Measurements from ENCODE around the gene OXER1.

Gene OXER1

DNA sequence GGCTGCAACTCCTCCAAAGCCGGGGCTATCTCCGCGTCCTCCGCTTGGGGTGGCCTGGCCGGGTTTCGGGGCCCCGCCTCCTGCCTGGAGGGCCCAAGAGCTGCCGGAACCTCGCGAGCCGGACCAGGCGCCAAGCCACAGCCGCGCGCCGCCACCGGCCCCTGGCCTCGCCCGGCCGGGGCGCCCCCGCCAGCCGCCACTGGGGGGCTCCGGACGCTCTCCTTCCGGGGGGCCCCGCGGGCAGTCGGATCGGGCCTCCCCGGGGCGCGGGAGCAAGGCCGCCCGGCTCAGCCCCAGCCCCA lies 45.8 kb upstream of the OXER1 start:
- Histone ChIP-seq H2AFZ (ENCODE audit: low read depth, low read length) (peak overlapping the region; percentile 66), H3K9ac (ENCODE audit: low read length) (peak overlapping the region; percentile 95), H3K4me2 (ENCODE audit: low read length) (peak overlapping the region; percentile 73), H3K4me3 (ENCODE audit: low read length) (peak overlapping the region; percentile 94), H3K4me1 (ENCODE audit: low read length) (peaks cover 8% of the 10 kb centered on the region), H3K36me3 (replicated peaks; ENCODE audit: low read depth, low read length) (no peaks in the 10 kb centered on the region), H3K79me2 (ENCODE audit: low read length) (no peaks in the 10 kb centered on the region), H3K9me3 (ENCODE audit: insufficient read depth, low read length) (no peaks in the 10 kb centered on the region), H4K20me1 (ENCODE audit: insufficient read depth, low read length) (no peaks in the 10 kb centered on the region), H3K27ac (ENCODE audit: low read length) (peak overlapping the region; percentile 93), H3K27me3 (ENCODE audit: low read depth, low read length) (no peaks in the 10 kb centered on the region)
- no peak for TF ChIP-seq EZH2phosphoT487 (IDR thresholded peaks at IDR 0.05; ENCODE audit: low read depth)
- TF ChIP-seq, protein P1, sequence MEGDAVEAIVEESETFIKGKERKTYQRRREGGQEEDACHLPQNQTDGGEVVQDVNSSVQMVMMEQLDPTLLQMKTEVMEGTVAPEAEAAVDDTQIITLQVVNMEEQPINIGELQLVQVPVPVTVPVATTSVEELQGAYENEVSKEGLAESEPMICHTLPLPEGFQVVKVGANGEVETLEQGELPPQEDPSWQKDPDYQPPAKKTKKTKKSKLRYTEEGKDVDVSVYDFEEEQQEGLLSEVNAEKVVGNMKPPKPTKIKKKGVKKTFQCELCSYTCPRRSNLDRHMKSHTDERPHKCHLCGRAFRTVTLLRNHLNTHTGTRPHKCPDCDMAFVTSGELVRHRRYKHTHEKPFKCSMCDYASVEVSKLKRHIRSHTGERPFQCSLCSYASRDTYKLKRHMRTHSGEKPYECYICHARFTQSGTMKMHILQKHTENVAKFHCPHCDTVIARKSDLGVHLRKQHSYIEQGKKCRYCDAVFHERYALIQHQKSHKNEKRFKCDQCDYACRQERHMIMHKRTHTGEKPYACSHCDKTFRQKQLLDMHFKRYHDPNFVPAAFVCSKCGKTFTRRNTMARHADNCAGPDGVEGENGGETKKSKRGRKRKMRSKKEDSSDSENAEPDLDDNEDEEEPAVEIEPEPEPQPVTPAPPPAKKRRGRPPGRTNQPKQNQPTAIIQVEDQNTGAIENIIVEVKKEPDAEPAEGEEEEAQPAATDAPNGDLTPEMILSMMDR (IDR thresholded peaks at IDR 0.05; ENCODE audit: low read depth, low read length) = peak; percentile 10; the same call in 1 of the 2 replicates

DNA sequence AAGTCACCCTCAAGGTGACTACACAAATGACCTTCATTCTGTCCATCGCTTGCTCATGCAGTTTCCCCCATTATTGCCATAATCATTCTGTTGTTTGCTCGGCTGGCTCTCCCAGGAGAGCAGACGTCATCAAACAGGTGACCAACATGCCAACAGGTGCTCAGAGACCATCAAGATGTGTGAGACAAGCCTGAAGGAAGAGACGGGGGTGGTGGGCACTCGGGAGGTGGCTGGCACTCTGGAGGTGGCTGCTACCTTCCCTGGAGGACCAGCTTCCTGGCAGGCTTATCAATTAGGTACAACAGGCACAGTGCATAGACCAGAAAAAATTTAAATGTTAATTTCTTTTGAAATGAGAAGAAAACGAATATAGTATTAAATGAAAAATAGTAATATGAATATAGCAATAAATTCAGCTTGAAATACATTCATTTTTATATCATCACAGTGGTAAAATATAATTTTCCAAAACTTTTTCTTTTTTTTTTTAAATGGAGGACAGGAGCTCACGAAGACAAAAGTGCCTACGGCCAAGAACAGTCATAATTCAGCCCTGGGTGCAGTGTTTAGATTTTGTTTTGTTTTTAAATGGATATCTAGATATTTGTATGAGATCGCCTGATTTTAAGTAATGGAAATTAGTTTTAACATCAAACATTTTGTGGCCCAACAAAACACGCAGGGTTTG lies 45.3 kb upstream of the OXER1 start:
- Histone ChIP-seq H3K27me3 (ENCODE audit: low read depth, low read length) (no peaks in the 10 kb centered on the region), H3K36me3 (replicated peaks; ENCODE audit: low read depth, low read length) (no peaks in the 10 kb centered on the region), H4K20me1 (ENCODE audit: insufficient read depth, low read length) (no peaks in the 10 kb centered on the region), H3K79me2 (ENCODE audit: low read length) (no peaks in the 10 kb centered on the region), H3K4me2 (ENCODE audit: low read length) (peak overlapping the region; percentile 73), H3K4me1 (ENCODE audit: low read length) (peaks cover 8% of the 10 kb centered on the region), H3K9me3 (ENCODE audit: insufficient read depth, low read length) (no peaks in the 10 kb centered on the region), H2AFZ (ENCODE audit: low read depth, low read length) (peak overlapping the region; percentile 66), H3K9ac (ENCODE audit: low read length) (peak overlapping the region; percentile 95), H3K27ac (ENCODE audit: low read length) (peak overlapping the region; percentile 93), H3K4me3 (ENCODE audit: low read length) (peak overlapping the region; percentile 94)
- TF ChIP-seq EZH2phosphoT487 (IDR thresholded peaks at IDR 0.05; ENCODE audit: low read depth) = no peak
- TF ChIP-seq, protein P1 (IDR thresholded peaks at IDR 0.05; ENCODE audit: low read depth, low read length) = no peak

DNA sequence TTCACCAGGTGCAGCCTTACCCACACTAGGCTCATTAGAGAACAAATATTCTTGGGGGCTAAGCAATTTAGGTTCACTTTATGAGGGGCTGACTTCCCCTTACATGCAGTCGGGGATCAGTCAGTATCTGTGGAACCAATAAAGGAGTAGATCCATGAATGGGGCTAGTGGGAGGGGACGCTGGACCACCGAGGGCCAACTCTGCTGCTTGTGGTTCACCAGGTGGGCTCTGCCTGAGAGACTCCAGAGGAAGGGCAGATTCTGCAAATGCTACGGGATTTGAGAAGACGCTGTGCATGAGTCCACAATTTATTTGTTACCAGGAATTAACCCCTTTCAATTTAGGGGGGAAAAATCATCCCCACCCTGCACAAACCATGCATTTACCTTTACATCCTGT lies 44.4 kb upstream of the OXER1 start:
- peaks cover 8% of the 10 kb centered on the region for H3K4me1 ChIP-seq (ENCODE audit: low read length)
- no peaks in the 10 kb centered on the region for H4K20me1 ChIP-seq (ENCODE audit: insufficient read depth, low read length)
- no peak overlapping the region for H3K9ac ChIP-seq (ENCODE audit: low read length)
- no peak overlapping the region for H3K4me2 ChIP-seq (ENCODE audit: low read length)
- no peak overlapping the region for H3K27ac ChIP-seq (ENCODE audit: low read length)
- H3K36me3 ChIP-seq (replicated peaks; ENCODE audit: low read depth, low read length) = no peaks in the 10 kb centered on the region
- H3K79me2 ChIP-seq (ENCODE audit: low read length) = no peaks in the 10 kb centered on the region
- H3K4me3 ChIP-seq (ENCODE audit: low read length) = no peak overlapping the region
- TF ChIP-seq, protein P1 (IDR thresholded peaks at IDR 0.05; ENCODE audit: low read depth, low read length) = no peak
- no peaks in the 10 kb centered on the region for H3K9me3 ChIP-seq (ENCODE audit: insufficient read depth, low read length)
- no peaks in the 10 kb centered on the region for H3K27me3 ChIP-seq (ENCODE audit: low read depth, low read length)
- no peak overlapping the region for H2AFZ ChIP-seq (ENCODE audit: low read depth, low read length)

DNA sequence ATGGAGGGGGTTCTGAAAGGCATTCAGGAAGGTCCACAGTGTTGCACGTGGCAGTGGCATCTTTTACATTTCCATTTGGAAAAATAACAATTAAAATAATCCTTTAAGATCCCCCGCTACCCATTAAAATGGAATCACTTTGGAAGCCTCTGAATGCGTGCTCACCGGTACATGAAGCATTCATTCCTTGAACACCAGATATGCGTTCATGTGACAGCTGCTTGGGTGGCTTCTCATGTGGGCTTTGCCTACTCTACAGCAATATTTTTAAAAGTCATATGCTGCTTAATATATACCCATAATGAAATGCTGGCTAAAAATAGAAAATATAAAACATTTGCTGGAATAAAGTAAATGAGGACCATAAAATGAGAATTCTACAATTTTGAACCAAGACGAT lies 42.9 kb upstream of the OXER1 start:
- Histone ChIP-seq H4K20me1 (ENCODE audit: insufficient read depth, low read length) (no peaks in the 10 kb centered on the region), H3K27ac (ENCODE audit: low read length) (no peak overlapping the region), H2AFZ (ENCODE audit: low read depth, low read length) (no peak overlapping the region), H3K79me2 (ENCODE audit: low read length) (no peaks in the 10 kb centered on the region), H3K36me3 (replicated peaks; ENCODE audit: low read depth, low read length) (no peaks in the 10 kb centered on the region), H3K27me3 (ENCODE audit: low read depth, low read length) (0 out of 2 replicates have a peak, but pooled peaks cover 3% of the 10 kb centered on the region), H3K4me1 (ENCODE audit: low read length) (peaks cover 8% of the 10 kb centered on the region), H3K4me2 (ENCODE audit: low read length) (no peak overlapping the region), H3K9ac (ENCODE audit: low read length) (no peak overlapping the region), H3K4me3 (ENCODE audit: low read length) (no peak overlapping the region), H3K9me3 (ENCODE audit: insufficient read depth, low read length) (no peaks in the 10 kb centered on the region)
- no peak for TF ChIP-seq EZH2phosphoT487 (IDR thresholded peaks at IDR 0.05; ENCODE audit: low read depth)
- TF ChIP-seq, protein P1 (IDR thresholded peaks at IDR 0.05; ENCODE audit: low read depth, low read length) = no peak

All from OCI-LY3 (cell line).